HG03378 (cell line): ENCODE data around the gene WDR27.
"Not testable (repeated sequence)": the region's sequence is repeated elsewhere in the genome, so short reads cannot be mapped to it uniquely, and the experiment has no call there.

Experiments used
- ATAC-seq: cut with Tn5 transposase; IDR thresholded peaks from one replicate; pipeline ENCODE4 v1.9.1; 2021; ENCODE audit warnings: mild to moderate bottlenecking, moderate library complexity; ENCODE audit not compliant: unreplicated experiment

Gene WDR27

DNA sequence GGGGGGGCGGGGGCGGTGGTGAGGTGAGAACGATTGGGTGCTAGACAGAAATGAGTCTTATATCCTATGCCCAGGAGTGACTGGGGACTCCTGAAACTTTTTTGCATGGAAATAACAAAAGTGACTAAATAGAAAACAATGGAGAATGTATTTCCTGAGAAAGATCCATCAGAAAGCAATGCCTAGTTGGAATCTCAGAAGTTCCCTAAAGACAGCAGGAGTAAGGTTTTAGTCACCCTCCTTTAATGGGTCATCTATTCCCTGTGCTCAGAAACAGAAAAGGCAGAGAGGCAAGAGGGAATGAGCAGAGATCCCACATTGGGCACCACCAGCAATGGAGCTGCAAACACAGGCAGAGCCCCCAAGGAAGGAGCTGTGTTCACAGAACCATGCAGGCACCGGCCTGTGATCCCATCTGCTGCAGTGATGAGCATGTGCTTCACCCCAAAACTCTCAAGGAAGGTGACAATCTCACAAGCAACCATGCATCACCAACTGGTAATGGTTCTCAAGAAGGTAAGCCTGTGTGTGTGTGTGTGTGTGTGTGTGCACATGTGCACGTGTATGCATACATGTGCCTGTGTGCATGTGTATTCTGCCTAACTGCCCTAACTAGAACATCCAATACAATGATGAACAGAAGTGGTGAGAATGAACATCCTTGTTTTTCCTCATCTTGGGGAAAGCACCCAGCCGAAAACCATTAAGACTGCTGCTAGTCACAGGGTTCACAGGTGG lies 168.4 kb downstream of the WDR27 start:
- ATAC-seq = no peak

DNA sequence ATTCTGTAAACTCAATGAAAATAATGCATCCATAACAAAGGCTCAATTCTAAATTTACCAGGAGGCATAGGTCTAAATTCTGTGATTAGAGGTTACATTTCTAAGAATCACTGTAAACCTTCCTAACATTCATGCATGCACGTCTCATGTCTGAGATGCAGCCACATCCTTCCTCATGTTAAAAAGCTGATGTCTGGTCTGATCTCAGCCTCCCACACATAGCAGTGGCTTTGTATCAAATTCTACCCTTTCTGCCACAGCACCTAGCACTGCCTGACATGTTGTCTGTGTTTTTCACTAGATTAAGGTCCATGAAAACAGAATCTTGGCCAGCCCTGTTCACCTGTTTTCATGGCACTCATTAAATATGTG lies 171.1 kb downstream of the WDR27 start:
- ATAC-seq = no peak

DNA sequence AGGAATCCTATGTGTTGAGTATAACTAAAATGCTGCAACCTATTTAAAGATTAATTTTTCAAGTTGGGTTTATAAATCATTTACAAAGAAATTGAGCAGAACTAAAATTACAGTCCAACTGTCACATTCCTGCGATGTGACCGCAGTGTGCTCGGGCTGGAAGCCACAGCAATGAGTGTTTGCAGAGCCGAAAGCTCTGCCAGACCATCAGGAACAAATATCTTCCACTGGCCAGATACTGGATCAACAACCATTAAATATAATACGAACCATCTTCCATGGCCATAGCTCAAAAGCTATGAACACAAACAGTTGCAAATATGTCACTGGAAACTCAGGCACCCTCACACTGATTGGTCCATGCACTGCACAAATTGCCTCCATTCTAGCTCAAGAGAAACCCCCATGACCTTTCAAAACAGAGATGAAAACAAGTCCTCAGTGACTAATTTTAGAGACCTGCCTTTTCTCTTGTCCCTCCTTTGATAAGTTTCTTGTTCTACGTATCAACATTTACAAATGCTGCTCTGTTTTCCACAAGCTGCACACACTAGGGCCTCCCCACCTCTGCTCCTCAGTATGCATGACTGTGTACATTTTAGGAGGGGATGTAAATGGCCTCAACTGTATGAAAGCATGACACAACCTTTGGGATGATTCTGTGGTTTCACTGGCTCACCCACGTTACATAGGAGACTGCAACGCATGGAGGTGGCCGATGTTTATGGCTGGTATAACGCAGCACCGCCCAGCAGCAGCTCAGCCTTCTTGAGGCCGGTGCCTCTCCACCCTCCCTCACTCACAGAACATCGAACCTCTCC lies 171.7 kb downstream of the WDR27 start:
- no peak for ATAC-seq

DNA sequence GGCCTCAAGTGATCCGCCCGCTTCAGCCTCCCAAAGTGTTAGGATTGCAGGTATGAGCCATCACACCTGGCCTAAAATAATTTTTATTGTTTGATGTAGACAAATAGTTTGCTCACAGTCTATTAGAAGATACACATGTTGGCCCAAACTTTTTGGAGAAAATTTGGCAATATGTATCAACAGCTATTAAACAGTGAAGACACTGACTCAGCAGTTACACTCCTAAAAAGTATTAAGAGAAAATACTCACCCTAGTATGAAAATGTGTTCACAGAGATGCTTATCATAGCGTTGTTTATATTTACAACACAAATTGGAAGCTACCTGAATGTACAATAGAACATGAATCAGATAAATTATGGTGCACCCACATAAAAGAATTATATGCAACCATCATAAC lies 173.1 kb downstream of the WDR27 start:
- no peak for ATAC-seq

DNA sequence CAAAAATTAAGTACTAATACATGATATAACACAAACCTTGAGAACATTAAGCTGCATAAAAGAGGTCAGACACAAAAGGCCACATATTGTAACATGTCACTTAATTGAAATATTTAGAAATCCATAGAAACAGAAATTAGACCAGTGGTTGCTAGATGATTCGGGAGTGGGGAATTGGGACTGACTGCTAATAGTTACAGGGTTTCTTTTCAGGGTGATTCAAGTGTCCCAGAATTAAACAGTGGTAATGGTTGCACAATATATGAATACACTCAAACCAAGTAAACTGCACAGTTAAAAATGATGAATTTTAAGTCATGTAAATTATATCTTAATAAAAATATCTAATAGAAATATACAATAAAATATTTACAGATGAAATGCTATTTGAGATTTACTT lies 174.5 kb downstream of the WDR27 start:
- no peak for ATAC-seq

DNA sequence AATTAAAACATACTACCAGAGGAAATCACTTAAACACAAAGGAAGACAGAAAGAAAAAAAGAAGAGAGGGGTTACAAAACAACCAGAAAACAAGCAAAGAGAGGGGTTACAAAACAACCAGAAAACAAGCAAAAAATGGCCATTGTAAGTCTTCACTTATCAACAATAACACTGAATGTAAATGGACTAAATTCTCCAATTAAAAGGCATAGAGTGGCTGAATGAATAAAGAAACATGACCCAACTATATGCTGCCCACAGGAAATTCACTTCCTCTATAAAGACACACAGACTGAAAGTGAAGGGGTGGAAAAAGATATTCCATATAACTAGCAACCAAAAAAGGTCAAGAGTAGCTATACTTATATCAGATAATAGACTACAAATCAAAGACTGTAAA lies 180.0 kb downstream of the WDR27 start:
- no peak for ATAC-seq

DNA sequence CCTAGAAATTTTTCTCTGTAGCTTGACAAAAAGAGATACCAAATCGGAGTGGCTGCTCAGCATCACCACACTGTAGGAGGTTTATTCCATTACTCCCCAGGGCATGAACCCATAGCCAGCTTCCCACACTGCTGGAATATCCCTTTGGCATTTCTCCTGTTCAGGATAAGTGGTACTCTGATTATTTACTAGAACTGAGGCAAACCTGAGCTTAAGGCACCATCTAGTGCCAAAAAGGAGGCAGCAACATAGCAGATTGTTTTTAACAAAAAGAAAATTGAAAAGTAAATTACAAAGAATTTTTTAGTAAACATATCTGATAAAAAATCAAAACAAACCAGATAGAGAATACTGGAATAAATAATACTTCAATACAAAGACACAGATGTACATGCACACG lies 181.7 kb downstream of the WDR27 start:
- no peak for ATAC-seq

DNA sequence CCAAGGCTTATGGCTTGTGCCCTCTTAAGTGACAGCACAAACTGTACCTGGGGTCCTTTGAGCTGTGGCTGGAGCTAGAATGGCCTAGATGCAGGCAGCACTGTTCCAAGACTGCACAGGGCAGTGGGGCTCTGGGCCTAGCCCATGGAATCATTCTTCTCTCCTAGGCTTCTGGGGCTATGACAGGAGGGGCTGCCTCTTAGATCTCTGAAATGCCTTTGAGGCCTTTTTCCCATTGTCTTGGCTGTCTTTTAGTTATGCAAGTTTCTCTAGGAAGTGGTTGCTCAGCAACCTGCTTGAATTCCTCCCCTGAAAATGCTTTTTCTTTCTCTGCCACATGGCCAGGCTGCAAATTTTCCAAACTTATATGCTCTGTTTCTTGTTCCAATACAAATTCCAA lies 183.4 kb downstream of the WDR27 start:
- no peak for ATAC-seq

DNA sequence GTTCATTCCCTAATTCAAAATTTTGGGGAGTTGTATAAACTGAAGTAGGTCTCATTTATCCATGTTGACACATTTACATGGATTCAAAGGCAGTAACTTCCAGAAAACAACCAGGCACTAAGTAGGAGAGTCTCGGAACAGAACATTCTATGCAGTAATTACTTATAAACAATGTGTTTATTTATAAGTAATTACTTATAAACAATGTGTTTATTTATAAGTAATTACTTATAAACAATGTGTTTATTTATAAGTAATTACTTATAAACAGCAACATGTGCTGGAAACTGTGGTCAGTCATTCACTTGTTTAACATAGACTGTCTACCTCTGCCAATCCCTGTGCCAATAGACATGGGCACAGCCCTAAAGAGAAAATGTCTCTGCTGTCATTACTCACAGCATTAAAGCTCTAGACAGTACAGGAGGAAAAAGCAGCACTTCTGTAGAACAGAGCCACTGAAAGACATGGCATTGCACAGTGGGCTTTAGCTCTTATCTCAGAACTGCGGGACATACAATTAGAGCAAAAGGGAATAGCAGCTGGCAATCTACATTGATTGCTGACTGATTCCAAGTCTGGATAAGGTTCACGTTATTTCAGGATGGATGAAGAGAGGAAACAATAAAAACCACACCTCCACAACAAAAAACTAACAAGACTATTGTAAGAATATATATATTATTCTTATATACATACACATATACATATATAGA lies 188.2 kb downstream of the WDR27 start:
- no peak for ATAC-seq

DNA sequence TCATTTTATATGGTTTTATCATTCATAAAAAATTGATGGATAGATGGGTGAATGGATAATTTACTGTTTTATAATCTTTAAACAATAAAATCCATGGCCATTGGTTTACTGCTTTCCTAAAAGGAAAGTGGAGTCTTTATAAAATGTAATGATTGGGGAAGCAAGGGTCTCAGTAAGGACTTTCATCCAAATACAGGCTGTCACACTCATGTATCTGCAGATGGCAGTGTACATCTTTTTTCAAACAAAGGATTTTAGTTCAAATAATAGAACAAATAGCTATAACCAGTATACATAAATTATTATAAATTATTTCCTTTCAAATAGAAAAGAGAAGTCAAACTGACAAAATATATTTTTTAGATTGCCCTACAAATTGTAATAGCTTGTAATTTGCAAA lies 190.0 kb downstream of the WDR27 start:
- ATAC-seq = not testable (repeated sequence)

DNA sequence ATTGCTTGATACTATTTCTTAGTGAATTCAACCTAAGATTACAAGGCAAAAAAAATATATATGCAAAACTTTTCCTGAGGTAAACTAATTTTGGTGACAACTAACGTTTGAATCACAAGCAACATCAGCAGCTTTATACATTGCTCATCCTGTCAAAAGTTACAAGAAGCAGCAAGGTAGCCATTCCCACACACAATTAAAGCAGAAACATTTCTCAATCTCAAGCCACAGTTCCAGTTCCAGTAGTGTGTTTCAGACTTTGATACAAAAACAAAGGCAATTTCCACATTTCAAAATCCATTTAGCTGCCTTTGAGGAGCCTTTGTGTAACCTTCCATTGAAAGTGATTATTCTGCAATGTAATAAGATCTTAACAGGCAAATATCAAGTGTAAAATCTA lies 191.0 kb downstream of the WDR27 start:
- no peak for ATAC-seq

DNA sequence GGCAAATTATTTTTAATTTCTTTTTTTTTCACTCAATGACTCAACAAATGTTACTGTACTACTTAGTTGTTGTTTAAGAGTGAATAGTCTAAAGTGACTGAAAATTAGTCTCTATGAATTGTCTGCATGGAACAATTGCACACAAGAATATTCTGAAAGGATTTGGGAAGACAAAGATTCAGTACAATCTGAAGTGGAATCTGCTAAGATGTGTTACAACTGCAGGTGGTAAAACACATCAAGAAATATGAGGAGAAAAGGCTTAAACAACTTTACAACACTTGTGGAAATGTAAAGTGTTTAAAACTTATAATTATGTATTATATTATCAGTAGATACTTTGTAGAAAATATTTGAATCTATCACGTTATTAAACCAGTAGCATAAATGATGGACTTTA lies 193.4 kb downstream of the WDR27 start:
- no peak for ATAC-seq

DNA sequence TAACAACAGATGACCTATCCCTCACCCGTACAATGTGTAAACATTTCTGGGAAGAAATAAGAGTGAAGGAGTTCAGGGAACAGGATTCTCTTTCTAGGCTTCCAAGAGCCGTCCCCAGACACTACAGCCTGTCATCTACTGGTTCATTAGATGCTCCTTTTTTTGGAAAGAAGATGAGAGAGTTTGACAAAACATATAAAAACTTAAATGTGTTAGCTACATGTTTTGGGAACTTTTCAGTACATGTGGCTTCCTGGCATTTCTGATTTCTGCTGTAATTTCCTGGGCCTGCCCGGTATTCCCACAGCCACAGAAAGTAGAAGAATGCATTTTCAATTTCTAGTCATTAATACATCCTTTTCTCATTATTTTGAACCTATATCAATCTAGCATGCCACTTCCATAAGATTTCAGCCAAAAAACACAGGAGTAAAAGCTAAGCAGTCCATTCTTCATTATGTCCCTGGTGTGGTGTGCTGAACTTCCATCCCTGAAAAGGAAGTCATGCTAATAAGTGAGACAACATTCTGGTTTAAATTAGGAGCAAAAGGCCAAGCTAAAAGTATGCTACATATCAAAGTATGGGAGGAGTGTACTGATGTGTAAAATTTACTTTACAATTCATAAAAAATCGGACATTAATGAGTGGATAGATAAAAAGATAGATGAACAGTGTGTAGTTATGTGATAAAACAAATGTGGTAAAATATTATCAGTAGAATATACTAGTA lies 198.2 kb downstream of the WDR27 start:
- no peak for ATAC-seq

DNA sequence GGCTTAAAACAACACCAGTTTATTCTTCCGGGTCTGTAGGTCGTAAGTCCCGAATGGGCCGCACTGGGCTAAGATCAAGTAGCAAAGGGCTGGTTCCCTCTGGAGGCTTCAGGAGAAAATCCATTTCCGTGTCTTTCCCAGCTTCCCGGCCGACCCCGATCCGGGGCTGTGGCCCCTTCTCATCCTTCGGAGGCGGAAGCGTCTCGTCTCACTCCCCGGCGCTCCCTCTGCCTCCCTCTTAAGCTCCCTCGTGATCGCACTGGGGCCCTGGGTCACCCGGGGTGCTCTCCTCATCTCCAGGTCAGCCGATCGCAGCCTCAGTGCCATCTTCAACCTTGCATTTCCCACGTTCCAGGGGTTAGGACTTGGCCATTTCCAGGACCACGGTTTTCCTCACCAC lies 199.4 kb downstream of the WDR27 start:
- ATAC-seq = no peak

DNA sequence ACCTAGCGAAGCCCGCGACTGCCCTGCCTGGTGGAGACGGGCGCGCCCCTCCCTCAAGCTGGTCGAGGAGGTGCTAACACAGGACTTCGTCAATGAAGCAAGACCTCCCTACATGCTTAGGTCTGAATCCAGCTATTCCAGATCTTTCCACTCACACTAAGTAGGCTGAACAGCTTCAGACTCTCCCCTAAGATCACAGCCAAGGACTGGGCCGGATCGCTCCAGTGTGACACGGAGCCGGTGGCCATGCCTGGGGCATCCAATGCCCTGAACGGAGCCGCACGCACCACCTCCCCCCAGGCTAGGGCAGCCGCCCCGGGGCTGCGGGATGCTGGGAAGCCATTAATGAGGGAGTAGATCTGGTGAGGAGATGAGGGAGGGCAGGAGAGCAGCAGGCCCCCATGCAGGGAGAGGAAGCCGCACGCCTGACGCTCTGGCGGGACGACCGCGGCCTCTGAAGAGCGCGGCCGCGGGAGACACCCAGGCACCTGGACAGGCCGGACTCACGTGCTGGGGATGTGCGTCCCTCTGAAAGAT lies 200.0 kb downstream of the WDR27 start:
- ATAC-seq = no peak

DNA sequence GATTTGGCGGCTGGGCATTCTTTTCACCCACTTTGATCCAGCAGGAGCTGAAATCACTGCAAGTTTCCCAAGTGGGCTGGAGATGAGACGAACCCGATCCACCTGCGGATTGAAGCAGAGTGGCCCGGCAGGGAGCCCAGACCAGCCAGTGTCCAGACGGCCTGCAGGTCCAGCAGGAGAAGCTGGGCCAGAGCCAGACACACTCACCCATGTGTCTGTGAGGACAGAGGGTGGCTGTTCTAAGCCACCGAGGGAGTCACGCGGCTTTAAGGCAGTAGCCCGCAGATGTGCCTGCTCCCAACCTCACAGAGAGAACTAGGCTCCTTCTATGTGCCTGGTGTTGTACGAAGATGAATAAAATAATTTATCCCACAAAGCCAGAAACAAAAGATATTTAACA lies 200.7 kb downstream of the WDR27 start:
- no peak for ATAC-seq

DNA sequence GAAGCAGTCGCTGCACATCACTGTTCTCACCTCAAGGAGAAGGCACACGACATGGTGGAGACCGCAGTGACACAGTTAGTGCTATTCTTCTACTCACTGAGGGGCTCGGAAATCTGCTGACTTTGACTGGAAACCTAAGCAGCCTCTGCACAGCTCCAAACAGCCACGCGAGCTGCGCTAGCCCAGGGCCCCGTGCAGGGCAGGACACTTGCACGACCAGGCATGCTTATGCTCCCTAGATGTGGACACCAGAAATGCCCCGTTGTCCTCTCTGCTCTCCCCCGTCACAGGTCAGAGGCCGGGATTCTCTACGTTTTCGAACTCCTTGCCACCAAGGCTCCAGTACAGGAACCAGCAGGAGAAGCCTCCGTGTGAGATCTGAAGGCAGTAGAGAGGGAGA lies 201.1 kb downstream of the WDR27 start:
- no peak for ATAC-seq

DNA sequence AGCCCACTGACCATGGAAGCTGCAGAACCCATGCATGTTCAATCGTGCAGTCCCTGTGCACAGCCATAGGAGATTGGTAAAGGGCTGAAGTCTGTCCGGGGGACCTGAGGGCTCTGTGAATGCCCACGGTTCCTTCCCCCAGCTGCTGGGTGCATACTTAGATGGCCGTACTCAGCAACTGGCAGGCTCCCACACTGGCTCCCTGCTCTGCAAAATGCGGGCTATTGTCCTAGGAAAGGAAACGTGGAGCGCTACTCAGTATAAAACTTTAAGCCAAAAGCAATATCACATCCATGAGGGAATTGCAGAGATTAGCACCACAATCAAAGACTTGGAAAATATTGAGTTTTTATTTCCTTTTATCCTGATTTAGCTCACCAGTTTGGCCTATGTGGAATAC lies 202.0 kb downstream of the WDR27 start:
- ATAC-seq = no peak

DNA sequence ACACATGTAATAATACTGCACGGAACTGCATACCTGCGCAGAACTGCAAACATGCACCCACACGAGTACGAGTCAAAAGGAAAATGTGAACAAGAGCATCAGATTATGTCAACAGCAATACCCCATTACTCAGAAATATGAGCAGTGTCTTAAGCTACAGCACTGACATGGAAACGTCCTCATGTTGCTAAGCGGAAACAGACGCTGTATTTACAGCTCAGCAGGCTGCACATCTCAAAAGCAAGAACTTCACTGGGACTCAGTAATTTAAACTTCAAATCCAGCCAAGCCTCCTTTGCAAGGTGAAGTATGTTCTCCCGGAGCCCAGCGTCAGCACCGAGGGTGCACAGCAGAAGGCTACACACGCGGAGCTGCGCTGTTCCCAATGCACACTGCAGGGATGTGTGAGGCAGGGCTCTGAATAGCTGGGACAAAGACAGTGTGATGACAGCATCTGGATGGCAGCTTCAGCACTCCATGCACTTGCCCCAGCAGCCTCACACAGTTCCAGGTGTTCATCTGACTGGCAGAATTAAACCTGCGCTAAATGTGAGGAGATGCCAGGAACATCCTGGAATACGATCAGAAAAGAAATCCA lies 202.8 kb downstream of the WDR27 start:
- no peak for ATAC-seq

DNA sequence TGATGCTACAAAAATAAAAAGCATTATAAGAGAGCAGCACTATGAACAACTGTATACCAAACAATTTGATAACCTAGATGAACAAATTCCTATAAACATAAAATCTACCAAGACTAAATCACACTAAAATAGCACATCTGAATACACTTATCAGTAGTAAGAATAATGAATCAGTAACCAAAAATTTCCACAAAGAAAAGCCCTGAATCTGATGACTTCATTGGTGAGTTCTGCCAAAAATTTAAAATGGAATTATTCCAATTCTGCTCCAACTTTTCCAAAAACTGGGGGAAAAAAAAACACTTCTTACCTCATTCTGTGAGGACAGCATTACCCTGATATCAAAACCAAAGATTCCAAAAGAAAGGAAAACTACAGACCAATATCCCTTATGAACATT lies 206.2 kb downstream of the WDR27 start:
- no peak for ATAC-seq

DNA sequence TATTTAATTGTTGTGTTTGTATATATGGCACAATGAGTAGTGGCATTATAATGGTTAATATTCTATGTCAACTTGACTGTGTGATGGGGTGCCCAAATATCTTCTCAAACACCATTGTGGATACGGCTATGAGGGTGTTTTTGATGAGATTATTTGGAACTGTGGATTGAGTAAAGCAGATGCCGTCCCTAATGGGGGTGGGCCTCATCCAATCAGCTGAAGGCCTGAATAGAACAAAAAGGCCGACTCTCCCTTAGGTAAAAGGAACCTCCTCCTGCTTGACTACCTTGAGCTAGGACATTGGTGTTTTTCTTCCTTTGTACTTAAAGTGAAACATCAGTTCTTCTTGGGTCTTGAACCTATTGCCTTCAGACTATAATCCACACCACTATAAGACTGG lies 207.8 kb downstream of the WDR27 start:
- no peak for ATAC-seq
